Keratinocyte (primary cell): ENCODE data around the gene FAM234A.

Experiments
- CTCF ChIP-seq, 3 experiments: IDR thresholded peaks in 1 of 3; conservative IDR thresholded peaks in 1 of 3; optimal IDR thresholded peaks in 1 of 3; 2 replicates in 2 of 3; 3 replicates in 1 of 3; pipeline versions ENCODE3 to v1.5.1; 2011; ENCODE audit warnings: low read length in 3 of 3, mild to moderate bottlenecking in 3 of 3, moderate library complexity in 2 of 3, control low read depth in 1 of 3, inconsistent platforms in 1 of 3; ENCODE audit not compliant: insufficient read depth in 2 of 3; ENCODE audit errors: extremely low read depth in 1 of 3
- EZH2 ChIP-seq: IDR thresholded peaks from one replicate; pipeline ENCODE4 v1.6.1; 2012; ENCODE audit warnings: inconsistent platforms, mild to moderate bottlenecking, low read length, moderate library complexity

GRCh38 chr16:229731-230281 lies 4.8 kb upstream of the FAM234A start:
- TF ChIP-seq EZH2 (no peak), CTCF (optimal IDR thresholded peaks at IDR 0.05 in 1 of 3, IDR thresholded peaks at IDR 0.05 in 1 of 3, conservative IDR thresholded peaks at IDR 0.05 in 1 of 3; ENCODE audit: extremely low read depth in 1 of 3, insufficient read depth in 2 of 3, low read length in 3 of 3) (no peak)
